ENCODE results near the gene ATXN7L3. TPM values are rescaled to one million over a fixed set of nuclear protein-coding genes. Genes with fewer than 3 reads are reported as not detected.
"Not testable (repeated sequence)": the region's sequence is repeated elsewhere in the genome, so short reads cannot be mapped to it uniquely, and the experiment has no call there.

Gene ATXN7L3
- total and polyA plus RNA-seq, 7 experiments from 2014 or later, result 10.5 to 130 (median 107) TPM

DNA sequence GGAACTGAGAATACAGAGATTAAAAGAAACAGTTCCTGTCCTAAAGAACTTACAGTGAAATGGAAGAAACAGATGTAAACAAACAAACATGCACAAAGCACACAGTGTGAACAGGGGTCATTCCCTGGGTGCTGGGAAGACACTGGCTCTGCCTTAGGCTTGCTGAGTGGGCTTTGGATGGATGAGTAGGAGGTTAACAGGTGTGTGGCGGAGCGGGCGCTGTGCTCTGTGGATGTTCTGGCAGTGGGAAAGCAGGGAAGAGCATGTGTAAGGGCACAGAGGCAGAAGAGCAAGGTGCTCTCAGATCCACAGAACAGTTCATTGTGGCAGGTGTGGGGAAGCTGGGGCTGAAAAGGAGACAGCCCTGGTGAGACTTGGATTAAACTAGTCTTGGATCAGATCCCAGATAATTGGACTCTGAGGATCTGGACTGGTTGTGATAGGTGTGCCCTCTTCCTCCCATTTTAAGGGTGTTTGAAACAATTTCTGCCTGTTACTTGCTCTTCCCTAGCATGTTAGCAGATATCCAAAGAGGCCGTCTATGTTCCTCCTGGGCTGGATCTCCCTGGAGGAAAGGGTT lies 49.8 kb downstream of the ATXN7L3 start:
- Mint-ChIP-seq H3K36me3 (peaks cover 0 to 13% (median 0%) of the 10 kb centered on the region in 5 donors), H3K4me3 (peak overlapping the region in 1 of 10 donors; percentile 5), H3K9me3 (no peaks in the 10 kb centered on the region), H3K27ac (peak overlapping the region in 3 of 9 donors; percentile 44 to 77 (median 51)), H3K4me1 (peaks cover 0 to 21% (median 0%) of the 10 kb centered on the region in 7 donors), H3K27me3 (no peaks in the 10 kb centered on the region)
- POLR2A ChIA-PET, result interaction anchor here (0.7 kb wide), 1 partner anchor 72 kb away, joined by 3 read pairs; no protein-coding TSS in a partner anchor
- ATAC-seq, result no peak
- intact Hi-C loops (cut with micrococcal nuclease), result no loop called here
- no peak overlapping the region for H3K27ac ChIP-seq (ENCODE audit: low read depth, low read length)
- no peak for DNase-seq
- no peaks in the 10 kb centered on the region for H3K27me3 ChIP-seq (ENCODE audit: control insufficient read depth in 2 of 2, insufficient read depth in 2 of 2, low read length in 2 of 2)
- no peak overlapping the region for H3K4me3 ChIP-seq (ENCODE audit: low read length)
- CTCF ChIA-PET, result no interaction called here
- no peaks in the 10 kb centered on the region for H3K4me1 ChIP-seq (ENCODE audit: control insufficient read depth in 2 of 2, insufficient read depth in 2 of 2, low read length in 2 of 2)
- H3K36me3 ChIP-seq (ENCODE audit: control insufficient read depth in 2 of 3, insufficient read depth in 3 of 3, low read length in 3 of 3), result no peaks in the 10 kb centered on the region
- H3K9me3 ChIP-seq (ENCODE audit: control insufficient read depth in 2 of 3, low read length in 3 of 3), result no peaks in the 10 kb centered on the region

DNA sequence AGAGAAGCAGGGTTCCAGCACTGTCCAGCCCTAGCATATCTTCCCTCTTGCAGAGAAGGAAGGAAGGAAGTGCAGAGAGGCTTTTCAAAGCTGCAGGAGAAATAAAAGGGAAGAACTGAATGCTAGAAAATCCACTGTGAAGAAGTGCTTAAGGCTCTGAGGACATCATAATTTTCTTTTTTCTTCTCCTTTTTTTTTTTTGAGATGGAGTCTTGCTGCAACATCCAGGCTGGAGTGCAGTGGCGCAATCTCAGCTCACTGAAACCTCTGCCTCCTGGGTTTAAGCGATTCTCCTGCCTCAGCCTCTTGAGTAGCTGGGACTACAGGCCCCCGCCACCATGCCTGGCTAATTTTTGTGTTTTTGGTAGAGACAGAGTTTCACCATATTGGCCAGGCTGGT lies 50.6 kb downstream of the ATXN7L3 start:
- ATAC-seq; H3K27ac Mint-ChIP-seq; H3K9me3 Mint-ChIP-seq; H3K36me3 Mint-ChIP-seq; H3K27me3 Mint-ChIP-seq; DNase-seq; H3K9me3 ChIP-seq (ENCODE audit: control insufficient read depth in 2 of 3, low read length in 3 of 3); H3K4me3 ChIP-seq (ENCODE audit: low read length); H3K36me3 ChIP-seq (ENCODE audit: control insufficient read depth in 2 of 3, insufficient read depth in 3 of 3, low read length in 3 of 3); intact Hi-C loops (cut with micrococcal nuclease); H3K4me1 ChIP-seq (ENCODE audit: control insufficient read depth in 2 of 2, insufficient read depth in 2 of 2, low read length in 2 of 2); H3K27me3 ChIP-seq (ENCODE audit: control insufficient read depth in 2 of 2, insufficient read depth in 2 of 2, low read length in 2 of 2); H3K4me3 Mint-ChIP-seq; H3K27ac ChIP-seq (ENCODE audit: low read depth, low read length); POLR2A ChIA-PET: not testable (repeated sequence)
- H3K4me1 Mint-ChIP-seq, result peaks cover 0 to 21% (median 0%) of the 10 kb centered on the region in 7 donors
- CTCF ChIA-PET, result interaction anchor here (1.0 to 1.5 kb wide), 3 partner anchors 19 to 107 kb away, joined by 3 to 4 read pairs (median 3); partner anchors contain the start of gene TMUB2

DNA sequence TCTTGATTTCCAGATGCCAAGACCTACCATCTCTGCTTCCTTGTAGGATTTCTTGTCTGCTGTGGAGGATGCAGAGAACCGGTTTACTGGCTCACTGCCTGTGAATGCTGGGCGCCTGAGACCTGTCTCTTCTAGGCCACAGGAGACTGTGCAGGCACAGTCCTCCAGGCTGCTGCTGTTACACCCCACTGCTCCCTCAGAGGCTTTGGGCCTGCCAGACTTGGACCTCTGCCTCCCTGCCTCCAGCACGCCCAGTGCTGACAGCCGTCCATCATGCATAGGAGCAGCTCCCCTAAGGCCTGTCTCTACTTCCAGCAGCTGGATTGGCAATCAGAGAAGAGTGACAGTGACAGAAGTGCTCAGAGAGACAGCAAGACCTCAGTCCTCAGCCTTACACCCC lies 51.9 kb downstream of the ATXN7L3 start:
- ATAC-seq (no peak), DNase-seq (no peak)
- Mint-ChIP-seq H3K4me1 (peaks cover 0 to 20% (median 0%) of the 10 kb centered on the region in 7 donors), H3K9me3 (no peaks in the 10 kb centered on the region), H3K27ac (no peak overlapping the region), H3K36me3 (peaks cover 0 to 10% (median 0%) of the 10 kb centered on the region in 5 donors), H3K27me3 (no peaks in the 10 kb centered on the region), H3K4me3 (no peak overlapping the region)
- POLR2A ChIA-PET, result no interaction called here
- intact Hi-C loops (cut with micrococcal nuclease), result no loop called here
- Histone ChIP-seq H3K4me1 (ENCODE audit: control insufficient read depth in 2 of 2, insufficient read depth in 2 of 2, low read length in 2 of 2) (no peaks in the 10 kb centered on the region), H3K27ac (ENCODE audit: low read depth, low read length) (no peak overlapping the region), H3K4me3 (ENCODE audit: low read length) (no peak overlapping the region), H3K9me3 (ENCODE audit: control insufficient read depth in 2 of 3, low read length in 3 of 3) (no peaks in the 10 kb centered on the region), H3K36me3 (ENCODE audit: control insufficient read depth in 2 of 3, insufficient read depth in 3 of 3, low read length in 3 of 3) (no peaks in the 10 kb centered on the region), H3K27me3 (ENCODE audit: control insufficient read depth in 2 of 2, insufficient read depth in 2 of 2, low read length in 2 of 2) (no peaks in the 10 kb centered on the region)
- CTCF ChIA-PET, result interaction anchor here (1.5 kb wide), 1 partner anchor 21 kb away, joined by 3 read pairs; no protein-coding TSS in a partner anchor

DNA sequence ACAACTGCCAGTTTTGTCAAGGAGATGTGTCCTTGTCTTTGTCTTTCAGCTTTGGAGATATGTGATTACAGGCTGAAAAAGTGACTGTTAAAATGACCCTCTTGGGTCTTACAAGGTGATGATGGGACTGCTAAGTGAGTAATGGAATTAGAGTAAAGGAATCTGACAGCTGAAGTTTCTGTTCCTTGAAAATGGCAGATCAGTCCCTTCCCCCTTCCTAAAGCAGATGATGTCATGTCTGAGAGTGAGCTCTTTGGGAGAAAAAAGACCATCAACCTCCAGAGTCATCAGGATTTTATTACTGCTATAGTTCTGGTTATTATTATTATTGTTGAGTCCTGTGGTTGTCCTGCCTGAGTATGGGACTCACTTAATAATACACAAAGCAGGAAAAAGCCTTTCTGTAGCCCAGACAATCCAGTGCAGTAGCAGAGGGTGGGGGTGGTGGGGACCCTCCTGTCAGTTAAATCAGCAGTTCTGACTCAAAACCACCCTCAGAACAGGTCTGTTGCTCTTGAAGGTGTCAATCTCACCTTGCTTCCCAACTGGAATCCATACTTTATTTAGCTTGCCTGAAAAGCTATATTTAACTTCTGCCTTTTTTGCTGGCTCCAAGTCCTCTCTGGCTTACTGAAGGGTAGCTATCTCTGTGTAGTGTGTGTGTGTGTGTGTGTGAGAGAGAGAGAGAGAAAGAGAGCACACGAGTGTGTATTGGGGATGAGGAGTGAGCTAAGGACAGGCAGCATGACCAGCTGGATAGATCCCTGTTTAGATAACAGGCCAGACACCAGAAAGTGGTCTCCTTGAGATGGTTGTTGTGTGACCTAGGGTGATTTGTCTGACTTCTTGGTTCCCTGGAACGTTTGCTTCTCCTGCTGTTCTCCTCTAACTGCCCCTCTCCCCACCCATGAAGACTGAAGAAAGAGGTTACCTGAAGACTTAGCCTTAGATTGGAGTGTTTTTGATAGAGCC lies 53.0 kb downstream of the ATXN7L3 start:
- H3K9me3 Mint-ChIP-seq, result peaks cover 0 to under 1% (median 0%) of the 10 kb centered on the region in 11 donors
- peaks cover 0 to 27% (median 6%) of the 10 kb centered on the region in 7 donors for H3K4me1 Mint-ChIP-seq
- H3K4me1 ChIP-seq (ENCODE audit: control insufficient read depth in 2 of 2, insufficient read depth in 2 of 2, low read length in 2 of 2), result peaks cover 0 to 4% of the 10 kb centered on the region in 2 donors
- peaks cover 0 to 10% (median 0%) of the 10 kb centered on the region in 5 donors for H3K36me3 Mint-ChIP-seq
- ChIA-PET POLR2A (interaction anchor here (0.6 to 1.5 kb wide), 4 partner anchors 13 to 162 kb away, joined by 3 to 4 read pairs (median 4); partner anchors contain the start of gene HDAC5), CTCF (interaction anchor here (1.4 kb wide), 1 partner anchor 186 kb away, joined by 3 read pairs; no protein-coding TSS in a partner anchor)
- no peaks in the 10 kb centered on the region for H3K36me3 ChIP-seq (ENCODE audit: control insufficient read depth in 2 of 3, insufficient read depth in 3 of 3, low read length in 3 of 3)
- H3K4me3 ChIP-seq (ENCODE audit: low read length), result no peak overlapping the region
- intact Hi-C loops (cut with micrococcal nuclease), result no loop called here
- H3K27me3 Mint-ChIP-seq, result no peaks in the 10 kb centered on the region
- H3K27me3 ChIP-seq (ENCODE audit: control insufficient read depth in 2 of 2, insufficient read depth in 2 of 2, low read length in 2 of 2), result no peaks in the 10 kb centered on the region
- H3K9me3 ChIP-seq (ENCODE audit: control insufficient read depth in 2 of 3, low read length in 3 of 3), result no peaks in the 10 kb centered on the region
- H3K4me3 Mint-ChIP-seq, result no peak overlapping the region
- no peak for DNase-seq
- H3K27ac Mint-ChIP-seq, result no peak overlapping the region
- no peak for ATAC-seq
- H3K27ac ChIP-seq (ENCODE audit: low read depth, low read length), result no peak overlapping the region

DNA sequence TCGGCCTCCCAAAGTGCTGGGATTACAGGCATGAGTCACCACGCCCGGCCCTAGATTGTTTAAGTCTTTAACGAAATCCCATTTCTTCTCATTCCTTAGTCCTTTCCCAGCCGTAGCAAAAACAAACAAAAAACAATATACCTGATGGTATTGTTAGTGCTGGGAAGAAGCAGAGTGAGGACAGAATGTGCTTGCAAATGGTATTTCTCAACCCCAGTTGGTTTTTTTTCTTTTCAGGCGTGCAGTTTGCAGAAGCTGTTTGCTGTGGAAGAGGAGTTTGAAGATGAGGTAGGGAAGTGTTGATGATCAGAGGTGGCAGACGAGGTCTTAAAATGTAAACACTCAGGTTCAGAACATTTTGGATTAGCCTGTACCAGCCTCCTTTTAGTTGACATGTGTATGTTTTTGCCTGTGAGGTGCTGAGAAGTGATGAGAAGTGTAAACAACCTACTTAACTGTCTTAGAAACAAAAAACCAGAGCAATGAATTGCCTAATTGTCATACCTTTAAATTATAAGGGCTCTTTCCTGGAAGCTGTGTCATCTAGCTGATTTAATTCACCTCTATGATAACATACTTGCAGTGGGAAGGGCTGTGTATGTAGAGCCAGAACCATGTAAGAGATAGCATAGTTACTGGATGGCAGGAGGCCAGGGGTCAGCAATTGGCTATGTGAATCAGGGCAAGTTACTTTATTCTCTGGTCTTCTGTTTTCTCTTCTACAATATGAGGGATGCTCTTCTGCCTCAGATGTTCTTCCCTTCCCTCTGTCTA lies 54.5 kb downstream of the ATXN7L3 start:
- DNase-seq, result no peak
- H3K27ac Mint-ChIP-seq, result peak overlapping the region in 1 of 9 donors; percentile 78
- peaks cover 0 to 3% (median 0%) of the 10 kb centered on the region in 11 donors for H3K9me3 Mint-ChIP-seq
- ChIA-PET CTCF (interaction anchor here (0.7 kb wide), 1 partner anchor 201 kb away, joined by 4 read pairs; no protein-coding TSS in a partner anchor), POLR2A (interaction anchor here (0.9 to 1.5 kb wide), 2 partner anchors 15 to 41 kb away, joined by 3 read pairs; no protein-coding TSS in a partner anchor)
- Histone ChIP-seq H3K27ac (ENCODE audit: low read depth, low read length) (no peak overlapping the region), H3K4me3 (ENCODE audit: low read length) (no peak overlapping the region), H3K9me3 (ENCODE audit: control insufficient read depth in 2 of 3, low read length in 3 of 3) (no peaks in the 10 kb centered on the region), H3K4me1 (ENCODE audit: control insufficient read depth in 2 of 2, insufficient read depth in 2 of 2, low read length in 2 of 2) (peaks cover 0 to 9% of the 10 kb centered on the region in 2 donors), H3K27me3 (ENCODE audit: control insufficient read depth in 2 of 2, insufficient read depth in 2 of 2, low read length in 2 of 2) (no peaks in the 10 kb centered on the region), H3K36me3 (ENCODE audit: control insufficient read depth in 2 of 3, insufficient read depth in 3 of 3, low read length in 3 of 3) (no peaks in the 10 kb centered on the region)
- no peaks in the 10 kb centered on the region for H3K27me3 Mint-ChIP-seq
- peaks cover 0 to 10% (median 0%) of the 10 kb centered on the region in 5 donors for H3K36me3 Mint-ChIP-seq
- H3K4me3 Mint-ChIP-seq, result no peak overlapping the region
- peaks cover 0 to 29% (median 12%) of the 10 kb centered on the region in 7 donors for H3K4me1 Mint-ChIP-seq
- no peak for ATAC-seq
- intact Hi-C loops (cut with micrococcal nuclease), result no loop called here

DNA sequence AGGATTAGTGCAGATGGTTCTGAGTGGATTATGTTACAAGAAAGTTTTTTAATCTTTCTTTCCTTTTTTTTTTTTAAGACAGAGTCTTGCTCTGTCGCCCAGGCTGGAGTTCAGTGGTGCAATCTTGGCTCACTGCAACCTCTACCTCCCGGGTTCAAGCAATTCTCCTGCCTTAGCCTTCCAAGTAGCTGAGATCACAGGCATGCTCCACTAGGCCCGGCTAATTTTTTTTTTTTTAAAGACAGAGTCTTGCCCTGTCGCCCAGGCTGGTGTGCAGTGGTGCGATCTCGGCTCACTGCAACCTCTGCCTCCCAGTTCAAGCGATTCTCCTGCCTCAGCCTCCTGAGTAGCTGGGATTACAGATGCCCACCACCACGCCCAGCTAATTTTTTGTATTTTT lies 55.8 kb downstream of the ATXN7L3 start:
- H3K4me1 ChIP-seq (ENCODE audit: control insufficient read depth in 2 of 2, insufficient read depth in 2 of 2, low read length in 2 of 2); POLR2A ChIA-PET; H3K27ac Mint-ChIP-seq; H3K27me3 ChIP-seq (ENCODE audit: control insufficient read depth in 2 of 2, insufficient read depth in 2 of 2, low read length in 2 of 2); H3K36me3 Mint-ChIP-seq; H3K4me3 ChIP-seq (ENCODE audit: low read length); H3K27ac ChIP-seq (ENCODE audit: low read depth, low read length); H3K36me3 ChIP-seq (ENCODE audit: control insufficient read depth in 2 of 3, insufficient read depth in 3 of 3, low read length in 3 of 3); H3K9me3 ChIP-seq (ENCODE audit: control insufficient read depth in 2 of 3, low read length in 3 of 3); H3K27me3 Mint-ChIP-seq; DNase-seq; ATAC-seq; H3K9me3 Mint-ChIP-seq; intact Hi-C loops (cut with micrococcal nuclease): not testable (repeated sequence)
- H3K4me3 Mint-ChIP-seq, result peak overlapping the region in 3 of 10 donors; percentile 16 to 73 (median 21)
- CTCF ChIA-PET, result interaction anchor here (0.8 to 1.3 kb wide), 2 partner anchors 20 to 1277 kb away, joined by 3 to 4 read pairs; partner anchors contain the start of gene HDAC5
- H3K4me1 Mint-ChIP-seq, result peaks cover 0 to 22% (median 11%) of the 10 kb centered on the region in 7 donors
